Right atrium auricular region (tissue), 2 donors: Measurements from ENCODE around the gene CREG1. TPM values are rescaled to one million over a fixed set of nuclear protein-coding genes. Genes with fewer than 3 reads are reported as not detected.

Source experiments
- DNase-seq: peaks from one replicate; pipeline ENCODE4 v3.0.0-alpha.2; 2019; ENCODE audit warnings: low spot score
- H3K27ac ChIP-seq, 2 donors: fragments of 200-600 bp; sonication (generic); 1 replicate in 1 of 2; 2 replicates in 1 of 2; pipeline ENCODE4 v1.5.1; 2016 to 2019
- H3K27me3 ChIP-seq, 2 donors: fragments of 200-600 bp; sonication (generic); one replicate each; pipeline versions ENCODE4 v1.5.1 to v1.6.0; 2017 to 2019
- H3K36me3 ChIP-seq: fragments of 200-600 bp; sonication (generic); one replicate; pipeline ENCODE4 v1.5.1; 2016
- H3K4me1 ChIP-seq, 2 donors: fragments of 200-600 bp; sonication (generic); one replicate each; pipeline versions ENCODE4 v1.5.1 to v1.6.0; 2017 to 2019
- H3K4me3 ChIP-seq, 2 donors: fragments of 200-600 bp; sonication (generic); 1 replicate in 1 of 2; 2 replicates in 1 of 2; pipeline ENCODE4 v1.5.1; 2017 to 2019; ENCODE audit warnings: mild to moderate bottlenecking in 1 of 2, moderate library complexity in 1 of 2
- H3K9me3 ChIP-seq, 2 donors: fragments of 200-600 bp; sonication (generic); one replicate each; pipeline ENCODE4 v1.5.1; 2019
- total RNA-seq, 2 donors: library from RNA; depleted of rRNA; stranded (reverse); fragments of >200 nt; gene quantifications; one replicate each; pipeline ENCODE4 v1.1.0, GENCODE V29; 2016
- TF ChIP-seq, protein P1 (sequence below), 2 donors: fragments of 200-600 bp; sonication (generic); IDR thresholded peaks; one replicate each; pipeline ENCODE4 v1.5.1; 2019; ENCODE audit warnings: antibody characterized with exemption in 2 of 2

The CREG1 gene
- total RNA-seq: 100 to 1,000 TPM; 127 to 163 TPM

DNA sequence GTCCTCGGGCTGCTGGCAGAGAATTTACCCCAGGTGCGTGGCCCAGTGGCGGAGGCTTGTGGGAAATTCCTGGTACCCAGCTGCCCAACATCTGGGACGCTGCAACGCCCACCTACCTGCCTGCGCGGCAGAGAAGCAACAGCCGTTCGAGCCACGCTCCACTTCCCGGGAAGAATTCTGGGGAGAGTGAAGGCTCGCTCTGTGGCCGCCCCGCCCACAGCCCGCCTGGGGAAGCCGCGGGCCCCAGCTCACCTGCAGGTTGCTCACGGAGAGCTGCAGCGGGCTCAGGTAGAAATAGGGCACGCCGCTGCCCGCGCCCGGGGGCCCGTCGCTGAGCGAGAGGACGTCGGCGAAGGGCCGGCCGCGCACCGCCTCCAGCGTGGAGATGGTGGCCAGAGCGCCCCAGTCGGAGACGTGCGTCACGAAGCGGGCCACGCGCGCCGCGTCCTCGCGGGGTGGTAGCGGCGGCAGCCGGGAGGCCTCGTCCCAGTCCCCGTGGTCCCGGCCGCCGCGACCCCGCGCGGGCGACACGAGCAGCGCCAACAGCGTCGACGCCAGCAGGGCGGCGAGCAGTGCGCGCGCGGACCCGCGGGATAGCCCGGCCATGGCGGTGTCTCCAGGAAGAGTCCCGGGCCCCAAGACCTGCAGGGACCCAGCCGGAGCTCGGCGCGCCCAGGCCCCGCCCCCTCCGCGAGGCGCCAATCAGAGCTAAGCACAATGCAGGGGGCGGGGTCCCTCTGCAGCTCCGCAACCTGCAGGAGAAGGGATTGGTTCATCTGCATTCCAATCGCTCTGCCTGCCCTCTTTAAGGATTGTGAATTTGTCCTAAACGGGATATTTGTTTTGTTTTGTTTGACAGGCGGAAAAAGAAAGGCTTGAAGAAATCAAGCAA, at the start of gene CREG1:
Gene CREG1, minus strand, starts transcription at position 627 of the 892 bp plus-strand sequence.
- TF ChIP-seq, protein P1, sequence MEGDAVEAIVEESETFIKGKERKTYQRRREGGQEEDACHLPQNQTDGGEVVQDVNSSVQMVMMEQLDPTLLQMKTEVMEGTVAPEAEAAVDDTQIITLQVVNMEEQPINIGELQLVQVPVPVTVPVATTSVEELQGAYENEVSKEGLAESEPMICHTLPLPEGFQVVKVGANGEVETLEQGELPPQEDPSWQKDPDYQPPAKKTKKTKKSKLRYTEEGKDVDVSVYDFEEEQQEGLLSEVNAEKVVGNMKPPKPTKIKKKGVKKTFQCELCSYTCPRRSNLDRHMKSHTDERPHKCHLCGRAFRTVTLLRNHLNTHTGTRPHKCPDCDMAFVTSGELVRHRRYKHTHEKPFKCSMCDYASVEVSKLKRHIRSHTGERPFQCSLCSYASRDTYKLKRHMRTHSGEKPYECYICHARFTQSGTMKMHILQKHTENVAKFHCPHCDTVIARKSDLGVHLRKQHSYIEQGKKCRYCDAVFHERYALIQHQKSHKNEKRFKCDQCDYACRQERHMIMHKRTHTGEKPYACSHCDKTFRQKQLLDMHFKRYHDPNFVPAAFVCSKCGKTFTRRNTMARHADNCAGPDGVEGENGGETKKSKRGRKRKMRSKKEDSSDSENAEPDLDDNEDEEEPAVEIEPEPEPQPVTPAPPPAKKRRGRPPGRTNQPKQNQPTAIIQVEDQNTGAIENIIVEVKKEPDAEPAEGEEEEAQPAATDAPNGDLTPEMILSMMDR (IDR thresholded peaks at IDR 0.05): no peak
- H3K9me3 ChIP-seq: no peaks in the 10 kb centered on the region
- no peaks in the 10 kb centered on the region for H3K27me3 ChIP-seq
- H3K4me3 ChIP-seq: peak within 1 kb of the TSS; percentile 72 to 84
- H3K36me3 ChIP-seq: no peaks in the 10 kb centered on the region
- H3K27ac ChIP-seq: peak within 1 kb of the TSS; percentile 81 to 86
- DNase-seq: peak; percentile 95
- H3K4me1 ChIP-seq: peaks cover 0 to 36% of the 10 kb centered on the region in 2 donors

DNA sequence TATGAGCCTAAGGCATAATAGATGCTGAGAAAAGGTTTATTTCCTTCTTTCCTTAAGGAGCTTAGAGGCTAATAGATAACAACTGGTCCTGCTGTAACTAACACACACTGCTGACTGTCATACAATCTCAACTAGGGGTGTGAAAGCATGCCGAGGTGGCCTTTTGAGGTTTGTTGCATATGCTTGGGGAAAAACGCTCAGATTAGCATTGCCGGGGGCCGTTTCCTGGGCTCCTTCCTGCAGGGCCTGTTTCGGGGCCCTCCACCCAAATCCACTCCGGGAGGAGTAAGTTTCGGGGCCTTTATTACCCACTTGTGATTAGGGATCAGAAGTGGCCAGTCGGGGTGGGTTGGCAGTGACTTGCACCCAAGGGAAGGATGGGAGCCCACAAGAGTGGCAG, 49.3 kb upstream of the CREG1 start:
- no peak overlapping the region for H3K4me3 ChIP-seq
- no peak overlapping the region for H3K27ac ChIP-seq
- H3K9me3 ChIP-seq: peaks cover 0 to 6% of the 10 kb centered on the region in 2 donors
- H3K4me1 ChIP-seq: peaks cover 0 to 28% of the 10 kb centered on the region in 2 donors
- H3K36me3 ChIP-seq: no peaks in the 10 kb centered on the region
- TF ChIP-seq, protein P1 (IDR thresholded peaks at IDR 0.05): no peak
- no peak for DNase-seq
- H3K27me3 ChIP-seq: no peaks in the 10 kb centered on the region

GRCh38 chr1:167601442-167602383, 48.2 kb upstream of the CREG1 start:
- no peaks in the 10 kb centered on the region for H3K9me3 ChIP-seq
- TF ChIP-seq, protein P1 (IDR thresholded peaks at IDR 0.05): no peak
- peak; percentile 64 for DNase-seq
- no peaks in the 10 kb centered on the region for H3K36me3 ChIP-seq
- peaks cover 0 to 28% of the 10 kb centered on the region in 2 donors for H3K4me1 ChIP-seq
- no peak overlapping the region for H3K4me3 ChIP-seq
- H3K27me3 ChIP-seq: no peaks in the 10 kb centered on the region
- H3K27ac ChIP-seq: peak overlapping the region; percentile 46 to 54

DNA sequence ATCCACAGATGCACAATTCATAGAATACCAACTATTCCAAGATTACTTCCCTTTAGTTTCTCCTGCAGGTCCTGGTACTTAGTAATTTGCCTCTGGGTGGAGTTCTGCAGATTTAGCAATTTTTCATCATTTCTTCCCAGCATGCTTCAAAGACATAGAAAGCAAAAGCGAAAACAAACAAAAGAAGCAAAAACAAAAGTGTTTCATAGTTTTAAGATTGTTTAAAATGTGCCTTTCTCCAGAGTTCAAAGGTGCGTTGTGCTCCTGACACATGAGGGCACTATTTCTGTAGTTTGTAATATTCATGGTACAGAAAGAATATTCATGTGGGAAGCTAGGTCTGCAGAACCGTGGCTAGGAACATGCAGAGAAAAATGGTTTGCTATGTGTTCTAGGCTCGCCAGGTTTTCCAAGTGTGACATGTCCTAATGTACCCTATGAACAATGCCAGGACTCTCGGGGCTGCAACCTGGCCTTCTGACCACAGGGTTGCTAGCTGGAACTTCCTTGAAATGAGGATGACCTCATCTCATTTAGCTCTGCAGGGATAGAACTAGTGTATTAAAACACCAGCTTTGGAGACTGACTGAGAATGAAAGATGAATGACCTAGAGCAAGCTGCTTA, 46.5 kb upstream of the CREG1 start:
- peaks cover 0 to 28% of the 10 kb centered on the region in 2 donors for H3K4me1 ChIP-seq
- no peaks in the 10 kb centered on the region for H3K36me3 ChIP-seq
- peak overlapping the region in 1 of 2 donors; percentile 40 for H3K27ac ChIP-seq
- TF ChIP-seq, protein P1 (IDR thresholded peaks at IDR 0.05): peak; percentile 27 to 76
- H3K4me3 ChIP-seq: no peak overlapping the region
- H3K9me3 ChIP-seq: no peaks in the 10 kb centered on the region
- no peaks in the 10 kb centered on the region for H3K27me3 ChIP-seq
- DNase-seq: peak; percentile 67

- no peaks in the 10 kb centered on the region for H3K27me3 ChIP-seq
- peaks cover 0 to under 1% of the 10 kb centered on the region in 2 donors for H3K4me1 ChIP-seq
- TF ChIP-seq, protein P1 (IDR thresholded peaks at IDR 0.05): no peak
- no peak overlapping the region for H3K4me3 ChIP-seq
- no peak overlapping the region for H3K27ac ChIP-seq
- H3K36me3 ChIP-seq: no peaks in the 10 kb centered on the region
- H3K9me3 ChIP-seq: no peaks in the 10 kb centered on the region
- no peak for DNase-seq
Measured at GRCh38 chr1:167594822-167595221, 41.3 kb upstream of the CREG1 start.
